ENCODE data around the gene N4BP2L2. TPM values are rescaled to one million over a fixed set of nuclear protein-coding genes. Genes with fewer than 3 reads are reported as not detected.

The N4BP2L2 gene
- total RNA-seq, 1 donor from 2014 or later = 138 TPM

GRCh38 chr13:32535748-32536147 is 2.8 kb downstream of the N4BP2L2 start:
- intact Hi-C loops (cut with micrococcal nuclease) = loop anchor here (5.0 to 10.0 kb wide), 4 partner anchors 623 to 1918 kb away; partner anchors contain the start of gene USPL1

- intact Hi-C loops (cut with micrococcal nuclease) = loop anchor here (5.0 to 10.0 kb wide), 4 partner anchors 623 to 1918 kb away; partner anchors contain the start of gene USPL1
These were observed 3.5 kb downstream of the N4BP2L2 start for GRCh38 chr13:32535115-32535514.

GRCh38 chr13:32530841-32531253 is 7.7 kb downstream of the N4BP2L2 start:
- intact Hi-C loops (cut with micrococcal nuclease) = loop anchor here (1.0 to 10.0 kb wide), 7 partner anchors 7 to 1254 kb away; partner anchors contain the start of genes BRCA2, N4BP2L2 and ZAR1L

- intact Hi-C loops (cut with micrococcal nuclease) = no loop called here
These were observed 10.2 kb downstream of the N4BP2L2 start for GRCh38 chr13:32528358-32528757.

GRCh38 chr13:32527151-32527550 is 11.4 kb downstream of the N4BP2L2 start:
- intact Hi-C loops (cut with micrococcal nuclease) = no loop called here

- intact Hi-C loops (cut with micrococcal nuclease) = no loop called here
These were observed 12.8 kb downstream of the N4BP2L2 start for GRCh38 chr13:32525766-32526165.

GRCh38 chr13:32515246-32515645 is 23.3 kb downstream of the N4BP2L2 start:
- intact Hi-C loops (cut with micrococcal nuclease) = no loop called here

GRCh38 chr13:32511482-32511881 is 27.1 kb downstream of the N4BP2L2 start:
- intact Hi-C loops (cut with micrococcal nuclease) = no loop called here

GRCh38 chr13:32504876-32505275 is 33.7 kb downstream of the N4BP2L2 start:
- intact Hi-C loops (cut with micrococcal nuclease) = no loop called here

GRCh38 chr13:32504263-32504662 is 34.3 kb downstream of the N4BP2L2 start:
- intact Hi-C loops (cut with micrococcal nuclease) = no loop called here

GRCh38 chr13:32503727-32504126 is 34.9 kb downstream of the N4BP2L2 start:
- intact Hi-C loops (cut with micrococcal nuclease) = no loop called here

- intact Hi-C loops (cut with micrococcal nuclease) = no loop called here
These were observed 37.5 kb downstream of the N4BP2L2 start for GRCh38 chr13:32501064-32501463.

GRCh38 chr13:32499538-32500210 is 38.9 kb downstream of the N4BP2L2 start:
- intact Hi-C loops (cut with micrococcal nuclease) = no loop called here

- intact Hi-C loops (cut with micrococcal nuclease) = no loop called here
These were observed 41.0 kb downstream of the N4BP2L2 start for GRCh38 chr13:32497589-32497988.

- intact Hi-C loops (cut with micrococcal nuclease) = no loop called here
These were observed 41.9 kb downstream of the N4BP2L2 start for GRCh38 chr13:32496599-32497160.

- intact Hi-C loops (cut with micrococcal nuclease) = no loop called here
These were observed 42.8 kb downstream of the N4BP2L2 start for GRCh38 chr13:32495841-32496240.

GRCh38 chr13:32495429-32495828 is 43.2 kb downstream of the N4BP2L2 start:
- intact Hi-C loops (cut with micrococcal nuclease) = no loop called here

- intact Hi-C loops (cut with micrococcal nuclease) = no loop called here
These were observed 47.6 kb downstream of the N4BP2L2 start for GRCh38 chr13:32491028-32491427.

- intact Hi-C loops (cut with micrococcal nuclease) = no loop called here
These were observed 61.7 kb downstream of the N4BP2L2 start for GRCh38 chr13:32476892-32477291.

- intact Hi-C loops (cut with micrococcal nuclease) = no loop called here
These were observed 62.4 kb downstream of the N4BP2L2 start for GRCh38 chr13:32476021-32476731.

GRCh38 chr13:32474999-32475792 is 63.4 kb downstream of the N4BP2L2 start:
- intact Hi-C loops (cut with micrococcal nuclease) = no loop called here
